ENCODE data around the gene ZC3H7B. TPM values are rescaled to one million over a fixed set of nuclear protein-coding genes. Genes with fewer than 3 reads are reported as not detected.

ZC3H7B gene
- total RNA-seq, 1 experiment from 2014 or later, result 34.8 TPM

GRCh38 chr22:41351011-41351410 lies 49.7 kb downstream of the ZC3H7B start:
- H3K27me3 ChIP-seq (ENCODE audit: low read length), result no peaks in the 10 kb centered on the region
- ChIA-PET POLR2A (ENCODE audit: unreplicated experiment) (no interaction called here), CTCF (no interaction called here)
- no peaks in the 10 kb centered on the region for H3K9me2 ChIP-seq (replicated peaks; ENCODE audit: low read length)
- H3F3A ChIP-seq (ENCODE audit: low read length, unreplicated experiment), result no peaks in the 10 kb centered on the region
- H3K9me3 ChIP-seq (ENCODE audit: low read length), result no peaks in the 10 kb centered on the region
- no peak overlapping the region for H3K9ac ChIP-seq (ENCODE audit: low read length)
- H4K20me1 ChIP-seq (ENCODE audit: low read length), result no peaks in the 10 kb centered on the region
- DNase-seq (no peak), ATAC-seq (no peak)
- H2AFZ ChIP-seq (ENCODE audit: low read length), result no peak overlapping the region
- no peak overlapping the region for H3K4me2 ChIP-seq (ENCODE audit: low read length)
- TF ChIP-seq EZH2 (IDR thresholded peaks at IDR 0.05; ENCODE audit: low read length, unreplicated experiment) (no peak), EZH2phosphoT487 (IDR thresholded peaks at IDR 0.05; ENCODE audit: borderline replicate concordance, low read length) (no peak), CTCF (conservative IDR thresholded peaks at IDR 0.05; ENCODE audit: low read depth, low read length) (no peak)
- no peak overlapping the region for H3K4me3 ChIP-seq (ENCODE audit: low read length)
- intact Hi-C loops (cut with micrococcal nuclease), result no loop called here
- no peak overlapping the region for H3K27ac ChIP-seq (ENCODE audit: low read length)
- no peaks in the 10 kb centered on the region for H3K79me2 ChIP-seq (ENCODE audit: low read length)
- no peaks in the 10 kb centered on the region; the same call in 1 of the 2 replicates for H3K36me3 ChIP-seq (ENCODE audit: low read depth, low read length)
- no TSS peak for BruUV-seq (replicated peaks)
- H3K4me1 ChIP-seq (ENCODE audit: insufficient read depth, low read length), result no peaks in the 10 kb centered on the region

GRCh38 chr22:41352058-41352457 lies 50.7 kb downstream of the ZC3H7B start:
- Histone ChIP-seq H3K27me3 (ENCODE audit: low read length) (no peaks in the 10 kb centered on the region), H4K20me1 (ENCODE audit: low read length) (no peaks in the 10 kb centered on the region), H3K4me3 (ENCODE audit: low read length) (no peak overlapping the region), H3K36me3 (ENCODE audit: low read depth, low read length) (no peaks in the 10 kb centered on the region; the same call in 1 of the 2 replicates), H3K4me1 (ENCODE audit: insufficient read depth, low read length) (no peaks in the 10 kb centered on the region), H3K79me2 (ENCODE audit: low read length) (no peaks in the 10 kb centered on the region), H2AFZ (ENCODE audit: low read length) (no peak overlapping the region), H3K4me2 (ENCODE audit: low read length) (no peak overlapping the region), H3K9me3 (ENCODE audit: low read length) (no peaks in the 10 kb centered on the region), H3F3A (ENCODE audit: low read length, unreplicated experiment) (no peaks in the 10 kb centered on the region), H3K27ac (ENCODE audit: low read length) (no peak overlapping the region), H3K9ac (ENCODE audit: low read length) (no peak overlapping the region), H3K9me2 (replicated peaks; ENCODE audit: low read length) (no peaks in the 10 kb centered on the region)
- ATAC-seq (no peak), DNase-seq (peak; percentile 8)
- TF ChIP-seq EZH2 (IDR thresholded peaks at IDR 0.05; ENCODE audit: low read length, unreplicated experiment), result no peak
- TF ChIP-seq EZH2phosphoT487 (IDR thresholded peaks at IDR 0.05; ENCODE audit: borderline replicate concordance, low read length), result no peak
- TF ChIP-seq CTCF (conservative IDR thresholded peaks at IDR 0.05; ENCODE audit: low read depth, low read length), result no peak
- CTCF ChIA-PET, result no interaction called here
- BruUV-seq (replicated peaks), result no TSS peak
- POLR2A ChIA-PET (ENCODE audit: unreplicated experiment), result interaction anchor here (0.7 kb wide), 1 partner anchor 42 kb away, joined by 6 read pairs; no protein-coding TSS in a partner anchor
- intact Hi-C loops (cut with micrococcal nuclease), result no loop called here

DNA sequence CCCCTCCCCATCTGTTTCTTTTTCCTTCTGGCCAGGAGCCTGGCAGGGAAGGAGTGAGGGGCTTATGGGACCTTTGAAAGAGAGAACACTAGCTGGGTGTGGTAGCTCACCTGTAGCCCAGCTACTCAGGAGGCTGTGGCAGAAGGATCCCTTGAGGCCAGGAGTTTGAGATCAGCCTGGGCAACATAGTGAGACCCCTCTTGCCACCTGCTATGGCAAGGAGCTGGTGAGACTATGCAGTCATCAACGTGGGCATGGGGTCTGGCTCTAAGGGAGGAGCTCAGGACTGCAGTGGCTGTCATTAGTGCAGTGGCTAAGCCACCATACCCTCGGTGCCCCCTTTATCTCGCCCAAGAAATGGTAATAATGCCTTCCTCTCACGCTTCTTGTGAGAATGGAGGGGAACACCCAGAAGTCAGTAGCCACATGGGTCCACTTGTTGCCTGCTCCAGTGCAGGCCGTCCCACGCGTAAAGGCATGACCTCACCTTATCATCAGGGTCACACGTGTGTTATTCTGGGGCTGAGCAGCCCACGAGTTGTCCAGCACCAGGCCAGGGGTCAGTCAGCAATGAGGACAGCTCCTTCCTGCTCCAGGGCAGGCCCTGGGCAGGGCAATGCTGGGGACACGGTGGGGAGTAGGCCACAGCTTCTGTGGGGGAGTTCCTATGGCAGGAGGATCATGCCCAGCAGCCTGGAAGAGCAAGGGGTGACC lies 52.7 kb downstream of the ZC3H7B start:
- ATAC-seq (no peak), DNase-seq (no peak)
- H3K4me3 ChIP-seq (ENCODE audit: low read length), result no peak overlapping the region
- no peak overlapping the region for H3K9ac ChIP-seq (ENCODE audit: low read length)
- ChIA-PET CTCF (no interaction called here), POLR2A (ENCODE audit: unreplicated experiment) (no interaction called here)
- no peaks in the 10 kb centered on the region; the same call in 1 of the 2 replicates for H3K36me3 ChIP-seq (ENCODE audit: low read depth, low read length)
- TF ChIP-seq EZH2phosphoT487 (IDR thresholded peaks at IDR 0.05; ENCODE audit: borderline replicate concordance, low read length), result no peak
- TF ChIP-seq EZH2 (IDR thresholded peaks at IDR 0.05; ENCODE audit: low read length, unreplicated experiment), result no peak
- no peak for TF ChIP-seq CTCF (conservative IDR thresholded peaks at IDR 0.05; ENCODE audit: low read depth, low read length)
- H3K79me2 ChIP-seq (ENCODE audit: low read length), result no peaks in the 10 kb centered on the region
- H3F3A ChIP-seq (ENCODE audit: low read length, unreplicated experiment), result no peaks in the 10 kb centered on the region
- H3K9me2 ChIP-seq (replicated peaks; ENCODE audit: low read length), result no peaks in the 10 kb centered on the region
- no peaks in the 10 kb centered on the region for H4K20me1 ChIP-seq (ENCODE audit: low read length)
- intact Hi-C loops (cut with micrococcal nuclease), result no loop called here
- no peaks in the 10 kb centered on the region for H3K27me3 ChIP-seq (ENCODE audit: low read length)
- no peaks in the 10 kb centered on the region for H3K9me3 ChIP-seq (ENCODE audit: low read length)
- no TSS peak for BruUV-seq (replicated peaks)
- no peak overlapping the region for H3K27ac ChIP-seq (ENCODE audit: low read length)
- no peak overlapping the region for H3K4me2 ChIP-seq (ENCODE audit: low read length)
- H2AFZ ChIP-seq (ENCODE audit: low read length), result no peak overlapping the region
- H3K4me1 ChIP-seq (ENCODE audit: insufficient read depth, low read length), result no peaks in the 10 kb centered on the region
